Ishikawa (cell line): Measurements from ENCODE around the gene TADA2B.

ENCODE experiments used
- CEBPB ChIP-seq: IDR thresholded peaks from 2 replicates; pipeline ENCODE4 v1.6.1; 2012
- EGR1 ChIP-seq: IDR thresholded peaks from 2 replicates; pipeline ENCODE4 v1.6.1; 2012
- EP300 ChIP-seq: IDR thresholded peaks from 2 replicates; pipeline ENCODE4 v1.6.1; 2012; ENCODE audit warnings: borderline replicate concordance
- FOXM1 ChIP-seq: IDR thresholded peaks from 2 replicates; pipeline ENCODE4 v1.6.1; 2012; ENCODE audit warnings: low read depth, borderline replicate concordance
- NFIC ChIP-seq: IDR thresholded peaks from 2 replicates; pipeline ENCODE4 v1.6.1; 2012
- RAD21 ChIP-seq: IDR thresholded peaks from 2 replicates; pipeline ENCODE4 v1.6.1; 2012; ENCODE audit warnings: low read depth
- TAF1 ChIP-seq: IDR thresholded peaks from 2 replicates; pipeline ENCODE4 v1.6.1; 2012; ENCODE audit warnings: low read depth, mild to moderate bottlenecking
- TCF12 ChIP-seq: IDR thresholded peaks from 2 replicates; pipeline ENCODE4 v1.6.1; 2012; ENCODE audit warnings: low read depth
- TEAD4 ChIP-seq: IDR thresholded peaks from 2 replicates; pipeline ENCODE4 v1.6.1; 2012
- ZBTB7A ChIP-seq: IDR thresholded peaks from 2 replicates; pipeline ENCODE4 v1.6.1; 2012; ENCODE audit warnings: low read depth
- TF ChIP-seq, protein P1 (sequence below): IDR thresholded peaks from 2 replicates; pipeline ENCODE4 v1.6.1; 2012
- TF ChIP-seq, protein P2 (sequence below): IDR thresholded peaks from 2 replicates; pipeline ENCODE4 v1.6.1; 2012

DNA sequence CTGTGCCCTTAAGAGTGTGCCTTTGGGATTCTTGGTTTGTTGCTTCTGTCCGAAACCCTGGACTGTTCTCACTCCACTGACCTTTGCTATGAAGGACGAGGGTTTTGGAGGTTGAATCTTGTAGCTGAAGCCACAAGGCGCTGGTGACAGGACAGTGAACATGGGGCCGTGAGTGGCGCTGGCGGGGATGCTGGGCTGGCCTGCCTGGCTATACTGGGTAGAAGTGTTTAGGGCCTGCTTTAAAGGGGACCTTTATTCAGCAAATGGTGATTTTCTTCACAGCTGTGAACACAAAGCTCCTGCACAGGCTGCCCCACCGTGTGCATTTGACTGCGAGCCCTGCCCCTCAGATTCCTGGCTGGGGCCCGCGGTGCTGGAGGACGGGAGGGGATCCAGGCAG lies 27.1 kb upstream of the TADA2B start:
- TF ChIP-seq, protein P1, sequence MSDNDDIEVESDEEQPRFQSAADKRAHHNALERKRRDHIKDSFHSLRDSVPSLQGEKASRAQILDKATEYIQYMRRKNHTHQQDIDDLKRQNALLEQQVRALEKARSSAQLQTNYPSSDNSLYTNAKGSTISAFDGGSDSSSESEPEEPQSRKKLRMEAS: no peak
- TF ChIP-seq ZBTB7A (no peak), CEBPB (no peak), EGR1 (no peak), FOXM1 (no peak), RAD21 (no peak), TEAD4 (no peak), NFIC (no peak), TCF12 (no peak), EP300 (no peak), TAF1 (no peak)
- TF ChIP-seq, protein P2, sequence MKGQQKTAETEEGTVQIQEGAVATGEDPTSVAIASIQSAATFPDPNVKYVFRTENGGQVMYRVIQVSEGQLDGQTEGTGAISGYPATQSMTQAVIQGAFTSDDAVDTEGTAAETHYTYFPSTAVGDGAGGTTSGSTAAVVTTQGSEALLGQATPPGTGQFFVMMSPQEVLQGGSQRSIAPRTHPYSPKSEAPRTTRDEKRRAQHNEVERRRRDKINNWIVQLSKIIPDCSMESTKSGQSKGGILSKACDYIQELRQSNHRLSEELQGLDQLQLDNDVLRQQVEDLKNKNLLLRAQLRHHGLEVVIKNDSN: no peak
